K562 (cell line): ENCODE data around the gene BMI1. TPM values are rescaled to one million over a fixed set of nuclear protein-coding genes. Genes with fewer than 3 reads are reported as not detected.

Source experiments
- CREB1 ChIP-seq, 2 experiments: sonication (generic) in 1 of 2; formaldehyde crosslinking in 1 of 2; IDR thresholded peaks; 2 replicates each; pipeline versions ENCODE4 v1.6.1 to v1.8.0; 2012 to 2022; ENCODE audit warnings: inconsistent platforms in 1 of 2, mild to moderate bottlenecking in 1 of 2, missing genetic modification reagents in 1 of 2, moderate library complexity in 1 of 2
- CTCFL ChIP-seq: IDR thresholded peaks from 2 replicates; pipeline ENCODE4 v1.6.1; 2011; ENCODE audit warnings: borderline replicate concordance, low read depth, mild to moderate bottlenecking, moderate library complexity, low read length; ENCODE audit not compliant: insufficient read depth, poor library complexity, severe bottlenecking
- EHMT2 ChIP-seq: fragments of 450-650 bp; IDR thresholded peaks from 2 replicates; pipeline ENCODE4 v1.6.1; 2018; ENCODE audit warnings: antibody characterized with exemption
- GMEB1 ChIP-seq: fragments of 250-450 bp; sonication (Bioruptor Pico); IDR thresholded peaks from 2 replicates; pipeline ENCODE4 v1.4.0; 2020; ENCODE audit warnings: mild to moderate bottlenecking
- NR0B1 ChIP-seq: fragments of 450-650 bp; IDR thresholded peaks from one replicate; pipeline ENCODE4 v1.6.1; 2018; ENCODE audit warnings: mild to moderate bottlenecking, moderate library complexity; ENCODE audit not compliant: partially characterized antibody
- OTX1 ChIP-seq: fragments of 450-650 bp; formaldehyde crosslinking; IDR thresholded peaks from 2 replicates; pipeline ENCODE4 v1.4.0; 2022; ENCODE audit warnings: mild to moderate bottlenecking
- POLR2AphosphoS2 ChIP-seq: IDR thresholded peaks from 2 replicates; pipeline ENCODE4 v1.6.1; 2012; ENCODE audit warnings: low read length, improper control_type of control experiment
- POLR2B ChIP-seq: fragments of 450-650 bp; IDR thresholded peaks from 2 replicates; pipeline ENCODE4 v1.6.1; 2018; ENCODE audit warnings: low read depth; ENCODE audit not compliant: partially characterized antibody
- RAD51 ChIP-seq: fragments of 450-650 bp; IDR thresholded peaks from 2 replicates; pipeline ENCODE4 v1.7.1; 2016; ENCODE audit warnings: low read depth, mild to moderate bottlenecking, borderline replicate concordance
- RBM14 ChIP-seq: fragments of 200-400 bp; formaldehyde crosslinking; IDR thresholded peaks from 2 replicates; pipeline ENCODE4 v1.6.1; 2018; ENCODE audit warnings: low read depth, mild to moderate bottlenecking, low read length, moderate library complexity, borderline replicate concordance; ENCODE audit not compliant: insufficient read depth
- TCF15 ChIP-seq: fragments of 250-450 bp; sonication (Bioruptor Pico); IDR thresholded peaks from 2 replicates; pipeline ENCODE4 v1.8.0; 2022; ENCODE audit warnings: moderate library complexity, mild to moderate bottlenecking, inconsistent platforms
- ZBTB40 ChIP-seq, 2 experiments: fragments of 450-650 bp in 1 of 2; sonication (generic) in 1 of 2; formaldehyde crosslinking in 1 of 2; IDR thresholded peaks; 2 replicates each; pipeline versions ENCODE4 v1.7.1 to v1.9.0; 2016 to 2022; ENCODE audit warnings: inconsistent platforms in 1 of 2, mild to moderate bottlenecking in 1 of 2, missing genetic modification reagents in 1 of 2
- polyA plus RNA-seq, 8 experiments: library from polyadenylated mRNA; depleted of rRNA in 4 of 8; stranded (reverse) in 5 of 8; unstranded in 3 of 8; fragments of >200 nt; fragmentation: Nextera tagmentation in 2 of 8; fragmentation: Illumina TruSeq in 1 of 8; extraction: Ambion mirVana in 2 of 8; extraction: Trizol in 1 of 8; gene quantifications; 2 replicates each; pipeline versions ENCODE4 v1.2.1 to v1.2.3, GENCODE V29; 2011 to 2014; ENCODE audit warnings: inconsistent platforms in 1 of 8, missing spikeins in 1 of 8
- total RNA-seq, 7 experiments: library from RNA; depleted of rRNA in 6 of 7; stranded (reverse); fragments of >200 nt in 6 of 7; fragmentation: Illumina TruSeq in 2 of 7; extraction: Trizol in 2 of 7; gene quantifications; 2 replicates each; pipeline versions ENCODE4 v1.2.1 to v1.2.3, GENCODE V29; 2011 to 2021; ENCODE audit warnings: low replicate concordance in 1 of 7

BMI1 gene
- total and polyA plus RNA-seq, 9 of the 15 experiments (the other 6 are each of a cell fraction or from before 2014, with no cell fraction given), result 21.4 to 103 (median 70.8) TPM

- no peak for TF ChIP-seq RBM14
- TF ChIP-seq GMEB1 (CRISPR knock-in tag), result no peak
- TF ChIP-seq CREB1 (IDR thresholded peaks at IDR 0.05), result no peak
- TF ChIP-seq CREB1 (CRISPR knock-in tag; IDR thresholded peaks at IDR 0.05), result no peak
- no peak for TF ChIP-seq NR0B1
- no peak for TF ChIP-seq ZBTB40 (IDR thresholded peaks at IDR 0.05)
- TF ChIP-seq ZBTB40 (CRISPR knock-in tag; IDR thresholded peaks at IDR 0.05), result no peak
- no peak for TF ChIP-seq POLR2B
- TF ChIP-seq OTX1 (CRISPR knock-in tag), result no peak
- no peak for TF ChIP-seq RAD51
- TF ChIP-seq CTCFL, result no peak
- TF ChIP-seq POLR2AphosphoS2, result no peak
- TF ChIP-seq EHMT2, result peak; percentile 51; the same call in 1 of the 2 replicates
- TF ChIP-seq TCF15 (CRISPR knock-in tag), result no peak
Measured at GRCh38 chr10:22310928-22311327, 10.0 kb upstream of the BMI1 start (continued).
